Gastrocnemius medialis (tissue), 4 donors: Measurements from ENCODE around the gene ADAM23. TPM values are rescaled to one million over a fixed set of nuclear protein-coding genes. Genes with fewer than 3 reads are reported as not detected.

Experiments used
- ATAC-seq, 2 donors: fragments of 150-250 bp; one replicate each; pipeline ENCODE4 v1.9.1; 2016
- DNase-seq, 2 donors: peaks; one replicate each; pipeline ENCODE4 v3.0.0-alpha.2; 2019
- H3K27ac ChIP-seq, 4 donors: fragments of 200-600 bp; sonication (generic); 1 replicate in 1 of 4; 2 replicates in 3 of 4; pipeline ENCODE4 v1.5.1; 2016 to 2018; ENCODE audit warnings: mild to moderate bottlenecking in 2 of 4, moderate library complexity in 1 of 4
- H3K27me3 ChIP-seq, 3 donors: fragments of 200-600 bp; sonication (generic) in 2 of 3; 1 replicate in 1 of 3; 2 replicates in 2 of 3; pipeline versions ENCODE4 v1.5.1 to v1.6.0; 2016 to 2019; ENCODE audit warnings: mild to moderate bottlenecking in 1 of 3, moderate library complexity in 1 of 3
- H3K36me3 ChIP-seq, 2 donors: fragments of 200-600 bp; sonication (generic) in 1 of 2; one replicate each; pipeline ENCODE4 v1.5.1; 2017 to 2018
- H3K4me1 ChIP-seq, 2 donors: fragments of 200-600 bp; sonication (generic) in 1 of 2; one replicate each; pipeline ENCODE4 v1.5.1; 2016 to 2017; ENCODE audit warnings: mild to moderate bottlenecking in 2 of 2
- H3K4me3 ChIP-seq, 4 donors: fragments of 200-600 bp; sonication (generic) in 3 of 4; 1 replicate in 1 of 4; 2 replicates in 3 of 4; pipeline ENCODE4 v1.5.1; 2016 to 2019; ENCODE audit warnings: mild to moderate bottlenecking in 2 of 4
- H3K9me3 ChIP-seq, 3 donors: fragments of 200-600 bp; sonication (generic) in 2 of 3; 1 replicate in 1 of 3; 2 replicates in 2 of 3; pipeline ENCODE4 v1.5.1; 2016 to 2019
- POLR2A ChIP-seq, 2 donors: fragments of 450-650 bp; IDR thresholded peaks; one replicate each; pipeline ENCODE4 v1.6.1; 2017; ENCODE audit warnings: antibody characterized with exemption in 2 of 2, mild to moderate bottlenecking in 2 of 2, moderate library complexity in 2 of 2
- in situ Hi-C, 4 donors: fragments of 200-750 bp; cut with MboI; loops; one replicate each; pipeline versions ENCODE4 v1.15.0 to v1.8.0; 2017; ENCODE audit warnings: low sequenced_read_pairs in 4 of 4
- intact Hi-C: fragments of 100-400 bp; cut with DNase I; formaldehyde crosslinking; loops from one replicate; pipeline ENCODE4 v1.15.1; 2023; ENCODE audit warnings: low total_unique reads
- total RNA-seq, 4 donors: library from RNA; depleted of rRNA; stranded (reverse); fragments of >200 nt; gene quantifications; one replicate each; pipeline versions ENCODE4 v1.1.0 to v1.2.3, GENCODE V29; 2016
- TF ChIP-seq, protein P1 (sequence below), 5 experiments: fragments of 450-650 bp in 3 of 5; fragments of 200-600 bp in 2 of 5; sonication (generic) in 2 of 5; IDR thresholded peaks in 4 of 5; conservative IDR thresholded peaks in 1 of 5; 1 replicate in 4 of 5; 2 replicates in 1 of 5; pipeline ENCODE4 v1.5.1; 2016 to 2019; ENCODE audit warnings: antibody characterized with exemption in 5 of 5, mild to moderate bottlenecking in 3 of 5, moderate library complexity in 3 of 5

Gene ADAM23
- total RNA-seq, 4 donors from 2014 or later: 0.65 to 2.4 (median 1.6) TPM

- Histone ChIP-seq H3K4me1 (no peaks in the 10 kb centered on the region), H3K27me3 (no peaks in the 10 kb centered on the region), H3K4me3 (no peak overlapping the region), H3K27ac (no peak overlapping the region), H3K9me3 (no peaks in the 10 kb centered on the region), H3K36me3 (no peaks in the 10 kb centered on the region)
- no peak for TF ChIP-seq POLR2A (IDR thresholded peaks at IDR 0.05)
- TF ChIP-seq, protein P1, sequence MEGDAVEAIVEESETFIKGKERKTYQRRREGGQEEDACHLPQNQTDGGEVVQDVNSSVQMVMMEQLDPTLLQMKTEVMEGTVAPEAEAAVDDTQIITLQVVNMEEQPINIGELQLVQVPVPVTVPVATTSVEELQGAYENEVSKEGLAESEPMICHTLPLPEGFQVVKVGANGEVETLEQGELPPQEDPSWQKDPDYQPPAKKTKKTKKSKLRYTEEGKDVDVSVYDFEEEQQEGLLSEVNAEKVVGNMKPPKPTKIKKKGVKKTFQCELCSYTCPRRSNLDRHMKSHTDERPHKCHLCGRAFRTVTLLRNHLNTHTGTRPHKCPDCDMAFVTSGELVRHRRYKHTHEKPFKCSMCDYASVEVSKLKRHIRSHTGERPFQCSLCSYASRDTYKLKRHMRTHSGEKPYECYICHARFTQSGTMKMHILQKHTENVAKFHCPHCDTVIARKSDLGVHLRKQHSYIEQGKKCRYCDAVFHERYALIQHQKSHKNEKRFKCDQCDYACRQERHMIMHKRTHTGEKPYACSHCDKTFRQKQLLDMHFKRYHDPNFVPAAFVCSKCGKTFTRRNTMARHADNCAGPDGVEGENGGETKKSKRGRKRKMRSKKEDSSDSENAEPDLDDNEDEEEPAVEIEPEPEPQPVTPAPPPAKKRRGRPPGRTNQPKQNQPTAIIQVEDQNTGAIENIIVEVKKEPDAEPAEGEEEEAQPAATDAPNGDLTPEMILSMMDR (IDR thresholded peaks at IDR 0.05 in 4 of 5, conservative IDR thresholded peaks at IDR 0.05 in 1 of 5): no peak
- intact Hi-C loops: no loop called here
- ATAC-seq (no peak), DNase-seq (no peak)
- in situ Hi-C loops: no loop called here
Observed at GRCh38 chr2:206631340-206631739, 188.0 kb downstream of the ADAM23 start.

GRCh38 chr2:206635015-206635414 is 191.7 kb downstream of the ADAM23 start:
- Histone ChIP-seq H3K36me3 (no peaks in the 10 kb centered on the region), H3K27me3 (no peaks in the 10 kb centered on the region), H3K9me3 (no peaks in the 10 kb centered on the region), H3K4me1 (no peaks in the 10 kb centered on the region), H3K27ac (no peak overlapping the region), H3K4me3 (no peak overlapping the region)
- no peak for TF ChIP-seq POLR2A (IDR thresholded peaks at IDR 0.05)
- TF ChIP-seq, protein P1 (IDR thresholded peaks at IDR 0.05 in 4 of 5, conservative IDR thresholded peaks at IDR 0.05 in 1 of 5): no peak
- DNase-seq (no peak), ATAC-seq (no peak)
- intact Hi-C loops (no loop called here), in situ Hi-C loops (no loop called here)

DNA sequence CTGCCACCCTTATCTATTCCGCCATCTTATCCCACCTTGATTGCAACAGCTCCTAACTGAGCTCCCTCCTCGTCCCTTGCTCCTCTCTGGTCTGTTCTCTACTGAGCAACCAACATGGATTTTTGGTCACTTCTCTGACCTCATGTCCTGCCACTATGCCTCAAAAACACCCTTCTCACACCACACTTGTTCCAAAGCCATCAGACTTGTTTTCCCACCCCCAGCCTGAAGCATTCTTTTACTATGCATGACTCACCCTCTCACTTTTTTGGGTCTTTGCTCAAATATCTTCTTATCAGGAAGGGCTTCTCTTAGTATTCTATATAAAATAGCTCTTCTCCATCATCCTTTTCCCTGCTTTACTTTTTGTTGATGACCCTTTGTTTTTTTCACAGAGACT is 196.3 kb downstream of the ADAM23 start:
- Histone ChIP-seq H3K36me3 (no peaks in the 10 kb centered on the region), H3K4me3 (no peak overlapping the region), H3K9me3 (no peaks in the 10 kb centered on the region), H3K27me3 (peaks cover 14 to 21% (median 15%) of the 10 kb centered on the region in 3 donors), H3K4me1 (no peaks in the 10 kb centered on the region), H3K27ac (no peak overlapping the region)
- intact Hi-C loops (no loop called here), in situ Hi-C loops (no loop called here)
- no peak for ATAC-seq
- DNase-seq: no peak
- TF ChIP-seq, protein P1 (IDR thresholded peaks at IDR 0.05 in 4 of 5, conservative IDR thresholded peaks at IDR 0.05 in 1 of 5): no peak
- no peak for TF ChIP-seq POLR2A (IDR thresholded peaks at IDR 0.05)

- Histone ChIP-seq H3K27ac (no peak overlapping the region), H3K36me3 (no peaks in the 10 kb centered on the region), H3K27me3 (peaks cover 14 to 21% (median 15%) of the 10 kb centered on the region in 3 donors), H3K9me3 (no peaks in the 10 kb centered on the region), H3K4me3 (no peak overlapping the region), H3K4me1 (no peaks in the 10 kb centered on the region)
- intact Hi-C loops (no loop called here), in situ Hi-C loops (no loop called here)
- DNase-seq: no peak
- TF ChIP-seq POLR2A (IDR thresholded peaks at IDR 0.05): no peak
- TF ChIP-seq, protein P1 (IDR thresholded peaks at IDR 0.05 in 4 of 5, conservative IDR thresholded peaks at IDR 0.05 in 1 of 5): no peak
- ATAC-seq: no peak
Observed at GRCh38 chr2:206641226-206641625, 197.9 kb downstream of the ADAM23 start.
